HuH-7.5 (cell line): ENCODE data around the gene LRRC37A3.
"Not testable (repeated sequence)": the region's sequence is repeated elsewhere in the genome, so short reads cannot be mapped to it uniquely, and the experiment has no call there.

ENCODE experiments used
- DNase-seq: peaks from one replicate; pipeline ENCODE4 v3.0.0; 2011; ENCODE audit warnings: low spot score

LRRC37A3 gene

DNA sequence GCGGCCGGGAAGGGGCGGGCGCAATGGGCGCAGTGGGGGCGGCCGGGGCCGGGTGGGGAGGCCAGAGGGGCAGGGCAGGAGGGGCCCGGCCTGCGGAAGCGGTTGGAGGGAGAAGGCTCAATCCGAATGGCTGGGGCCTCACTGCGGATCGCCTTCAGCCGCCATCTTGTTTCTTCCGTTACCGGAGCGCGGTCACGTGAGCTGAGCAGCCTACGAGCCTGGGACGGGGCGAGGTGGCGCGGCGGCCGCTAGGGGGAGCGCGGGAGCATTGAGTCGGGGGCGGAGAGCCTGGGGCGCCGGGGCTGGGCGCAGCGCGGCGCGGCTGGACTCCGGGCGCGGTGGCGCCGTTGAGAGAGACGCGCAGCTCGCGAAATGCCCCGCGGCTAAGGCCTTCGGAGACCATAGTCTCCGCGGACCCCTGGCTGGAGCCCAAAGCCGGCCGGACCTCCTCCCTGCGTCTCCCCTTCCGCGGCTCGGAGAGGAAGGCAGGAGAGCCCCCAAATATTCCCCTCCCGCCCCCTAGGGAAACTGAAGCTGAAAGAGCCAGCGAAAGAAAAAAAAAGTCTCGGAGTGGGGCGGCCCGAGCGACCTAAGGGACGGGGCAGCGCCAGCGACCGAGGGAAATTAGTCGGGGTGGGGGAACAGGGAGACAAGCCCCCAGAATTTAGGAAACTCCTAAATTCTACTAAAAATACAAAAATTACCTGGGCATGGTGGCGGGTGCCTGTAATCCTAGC lies at the start of gene LRRC37A3:
TSS of gene LRRC37A3 (minus strand) at position 190 of the 737 bp plus-strand sequence. CDS start 22,221 bp downstream, outside the sequence.
- DNase-seq: peak; percentile 75

- DNase-seq: peak; percentile 40
Measured at GRCh38 chr17:64965873-64966287, 46.6 kb upstream of the LRRC37A3 start.

- not testable (repeated sequence) for DNase-seq
Measured at GRCh38 chr17:64965256-64965872, 46.1 kb upstream of the LRRC37A3 start.

DNA sequence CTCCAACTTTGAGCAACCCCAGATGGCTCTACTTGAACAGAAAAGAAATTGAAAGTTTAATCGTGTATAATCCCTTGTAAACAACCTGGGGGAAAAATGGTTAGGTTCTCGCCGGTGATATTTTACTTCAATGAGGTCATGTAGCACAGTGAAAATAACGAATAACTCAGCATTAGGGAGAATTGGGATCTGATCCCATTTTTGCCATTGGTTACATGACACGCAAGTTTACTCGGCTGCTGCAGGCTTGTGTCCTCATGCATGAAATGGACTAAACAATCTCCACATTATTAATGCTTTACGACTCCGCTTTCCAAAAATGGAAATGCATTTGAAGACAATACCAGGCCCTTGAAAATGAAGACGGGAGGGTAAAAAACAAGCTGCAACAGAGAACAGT lies 45.5 kb upstream of the LRRC37A3 start:
- no peak for DNase-seq

DNA sequence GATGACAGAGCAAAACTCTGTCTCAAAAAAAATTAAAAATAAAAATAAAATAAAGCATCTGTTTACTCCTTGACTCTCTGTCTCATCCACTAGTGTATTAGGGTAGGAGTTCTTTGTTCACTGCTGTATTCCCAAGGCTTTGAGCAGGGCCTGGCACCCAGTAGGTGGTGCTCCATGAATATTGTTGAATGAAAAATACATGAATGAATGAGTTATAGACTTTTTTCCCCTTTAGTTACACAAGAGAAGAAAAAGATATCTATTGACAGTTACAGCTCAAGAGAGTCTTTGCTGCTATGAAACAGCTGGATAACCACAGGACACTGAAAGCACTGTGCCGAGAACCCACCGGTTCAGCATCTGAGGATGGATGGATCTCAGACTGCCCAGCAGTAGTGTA lies 44.5 kb upstream of the LRRC37A3 start:
- not testable (repeated sequence) for DNase-seq

DNA sequence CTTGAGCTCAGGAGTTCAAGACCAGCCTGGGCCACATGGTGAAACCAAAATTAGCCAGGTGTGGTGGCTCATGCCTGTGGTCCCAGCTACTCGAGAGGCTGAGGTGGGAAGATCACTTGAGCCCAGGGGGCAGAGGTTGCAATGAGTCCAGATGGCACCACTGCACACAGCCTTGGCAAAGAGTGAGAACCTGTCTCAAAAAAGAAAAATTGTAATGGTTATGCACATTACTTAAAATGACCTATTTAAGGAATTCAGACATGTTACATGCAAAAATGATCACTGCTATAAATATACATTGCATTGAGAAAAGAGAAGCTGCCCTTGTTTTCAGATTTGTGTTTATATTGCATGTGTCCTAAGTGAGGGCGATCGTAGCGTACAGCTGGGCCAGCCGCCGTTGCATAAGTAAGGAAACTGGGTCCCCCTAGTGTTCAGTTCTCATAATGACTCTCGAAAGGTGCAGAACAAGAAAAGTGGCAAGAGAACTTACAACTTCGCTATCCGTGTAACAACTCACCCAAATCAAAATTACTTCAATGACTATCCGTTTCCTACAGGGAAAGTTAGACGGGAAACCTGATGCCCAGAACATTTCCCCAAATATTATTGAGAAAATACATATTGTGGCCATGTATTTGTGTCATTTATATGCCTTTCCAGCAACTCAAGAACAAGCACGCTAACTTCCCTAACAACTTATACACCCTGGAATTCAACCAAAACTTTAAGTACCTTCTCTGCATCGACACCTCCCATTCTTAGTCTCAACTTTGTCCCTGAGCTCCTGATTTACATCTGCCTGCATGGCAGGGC lies 42.5 kb upstream of the LRRC37A3 start:
- DNase-seq: not testable (repeated sequence)

DNA sequence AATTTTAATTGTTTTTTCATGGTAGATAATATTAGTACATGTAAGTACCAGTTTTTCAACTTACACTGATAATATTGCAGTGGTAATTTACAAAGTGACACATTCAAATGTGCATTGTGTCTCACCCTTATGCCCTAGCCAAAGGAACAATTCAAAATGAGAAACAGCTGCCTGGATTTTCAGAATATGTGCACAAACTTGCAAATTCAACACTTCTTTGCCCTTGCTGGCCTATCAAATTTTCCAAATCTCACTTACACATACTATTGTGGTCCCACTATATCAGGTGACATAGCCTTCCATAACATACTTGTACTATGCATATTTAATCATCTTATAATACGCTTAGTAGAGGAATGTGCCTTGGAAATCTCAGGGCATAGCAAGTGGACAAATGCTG lies 32.6 kb upstream of the LRRC37A3 start:
- DNase-seq: no peak

- no peak for DNase-seq
Measured at GRCh38 chr17:64950871-64951270, 31.6 kb upstream of the LRRC37A3 start.

DNA sequence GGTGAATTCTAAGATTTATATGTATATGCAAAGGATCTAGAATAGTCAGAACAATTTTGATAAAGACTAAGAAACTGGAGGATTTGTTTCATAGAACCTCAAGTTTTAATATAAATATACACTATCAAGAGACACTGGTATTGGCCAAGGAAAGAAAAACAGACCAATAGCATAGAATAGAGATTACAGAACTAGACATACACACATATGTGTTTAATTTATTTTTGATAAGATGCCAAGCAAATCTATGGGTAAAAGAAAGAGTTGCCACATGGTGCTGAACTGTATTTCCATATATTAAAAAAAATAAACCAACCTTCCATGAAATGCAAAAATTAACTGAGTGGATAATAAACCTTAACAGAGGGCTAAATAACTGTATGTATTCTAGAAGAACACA lies 27.9 kb upstream of the LRRC37A3 start:
- DNase-seq: no peak

DNA sequence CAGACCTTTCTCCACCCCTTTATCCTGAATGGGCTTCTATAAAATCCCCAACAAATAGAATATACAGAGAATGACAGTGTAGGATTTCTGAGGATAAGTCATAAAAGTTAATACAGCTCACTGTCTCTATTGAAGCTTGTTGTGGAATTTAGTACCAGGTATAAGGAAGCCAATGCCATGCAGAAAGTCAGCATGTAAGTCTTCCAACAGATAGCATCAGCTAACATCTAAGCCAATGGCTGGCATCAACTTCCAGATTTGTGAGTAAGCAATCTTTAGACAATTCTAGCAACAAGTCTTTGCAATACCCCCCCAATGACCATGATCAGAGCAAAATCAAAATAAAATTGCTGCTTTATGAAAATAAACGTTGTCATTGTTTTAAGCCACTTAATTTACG lies 22.5 kb upstream of the LRRC37A3 start:
- no peak for DNase-seq

DNA sequence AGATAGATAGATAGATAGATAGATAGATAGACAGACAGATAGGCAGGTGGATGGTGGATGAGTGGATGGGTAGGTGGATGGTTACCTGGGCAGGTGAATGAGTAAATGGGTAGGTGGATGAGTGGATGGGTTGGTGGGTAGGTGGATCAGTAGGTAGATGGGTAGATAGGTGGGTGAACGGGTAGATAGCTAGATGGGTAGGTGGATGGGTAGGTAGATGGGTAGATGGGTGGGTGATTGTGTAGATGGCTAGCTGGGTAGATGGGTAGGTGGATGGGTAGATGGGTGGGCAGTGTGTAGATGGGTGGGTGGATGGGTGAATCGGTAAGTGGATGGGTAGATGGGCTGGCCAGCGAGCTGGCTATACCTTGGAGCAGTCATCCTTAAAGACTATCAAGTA lies 21.8 kb upstream of the LRRC37A3 start:
- DNase-seq: no peak

- no peak for DNase-seq
Measured at GRCh38 chr17:64940055-64940454, 20.8 kb upstream of the LRRC37A3 start.

DNA sequence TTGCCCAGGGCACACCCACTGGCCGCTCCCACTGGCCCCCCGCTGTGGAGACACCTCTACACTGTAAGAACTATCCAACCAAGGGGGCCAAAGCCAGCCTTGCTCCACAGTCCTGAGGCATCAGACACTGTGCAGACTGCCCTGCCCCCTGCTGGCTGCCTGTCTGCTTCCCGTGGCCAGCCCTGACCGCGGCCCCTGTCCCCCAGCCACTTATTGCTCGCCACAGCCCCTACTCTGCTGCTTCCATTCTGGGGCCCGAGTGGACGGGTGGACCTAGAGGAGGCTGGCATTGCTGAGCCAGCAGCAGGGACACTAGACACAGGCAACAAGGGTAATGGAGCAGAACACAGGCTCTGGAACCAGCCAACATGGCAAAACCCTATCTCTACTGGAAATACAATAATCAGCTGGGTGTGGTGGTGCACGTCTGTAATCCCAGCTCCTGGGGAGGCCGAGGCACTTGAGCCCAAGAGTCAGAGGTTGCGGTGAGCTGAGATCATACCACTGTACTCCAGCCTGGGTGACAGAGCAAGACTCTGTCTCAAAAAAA lies 19.7 kb upstream of the LRRC37A3 start:
- DNase-seq: peak; percentile 24

DNA sequence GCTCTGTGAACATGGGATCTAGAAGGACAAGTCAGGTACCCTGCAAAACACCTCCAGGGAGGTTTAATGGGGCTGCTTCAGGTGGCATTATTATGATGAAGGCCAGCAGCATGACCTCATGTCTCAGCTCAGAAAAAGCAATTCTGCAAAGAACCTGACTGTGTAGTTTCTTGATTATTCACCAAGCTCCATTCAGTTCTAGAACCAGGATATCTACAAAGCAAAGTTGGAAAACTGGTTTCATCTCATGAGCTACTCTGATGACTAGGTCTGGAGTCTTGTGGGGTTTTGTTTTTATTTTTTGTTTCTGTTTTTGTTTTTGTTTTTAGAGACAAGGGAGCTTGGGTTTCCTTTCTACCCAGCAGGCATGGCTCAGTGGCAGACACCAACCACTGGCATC lies 19.0 kb upstream of the LRRC37A3 start:
- no peak for DNase-seq

DNA sequence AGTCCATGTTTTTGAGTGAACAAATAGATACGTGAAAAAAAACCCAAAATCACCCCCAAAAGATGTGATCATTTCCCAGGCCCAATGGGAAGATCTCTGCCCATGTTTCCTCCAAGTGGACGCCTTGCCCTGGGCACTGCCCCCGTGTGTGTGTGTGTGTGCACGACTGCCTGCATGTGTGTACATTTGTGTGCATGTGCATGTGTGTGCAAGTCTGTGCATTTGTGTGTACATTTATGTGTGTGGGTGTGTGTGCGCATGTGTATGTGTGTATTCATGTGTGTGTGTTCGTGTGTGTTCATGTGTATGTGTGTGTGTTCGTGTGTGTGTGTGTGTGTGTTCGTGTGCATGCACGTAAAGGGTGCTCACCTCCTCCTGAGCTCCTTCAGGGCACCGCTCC lies 16.8 kb upstream of the LRRC37A3 start:
- no peak for DNase-seq

GRCh38 chr17:64934284-64934778 lies 15.1 kb upstream of the LRRC37A3 start:
- not testable (repeated sequence) for DNase-seq

GRCh38 chr17:64932850-64933249 lies 13.6 kb upstream of the LRRC37A3 start:
- not testable (repeated sequence) for DNase-seq

DNA sequence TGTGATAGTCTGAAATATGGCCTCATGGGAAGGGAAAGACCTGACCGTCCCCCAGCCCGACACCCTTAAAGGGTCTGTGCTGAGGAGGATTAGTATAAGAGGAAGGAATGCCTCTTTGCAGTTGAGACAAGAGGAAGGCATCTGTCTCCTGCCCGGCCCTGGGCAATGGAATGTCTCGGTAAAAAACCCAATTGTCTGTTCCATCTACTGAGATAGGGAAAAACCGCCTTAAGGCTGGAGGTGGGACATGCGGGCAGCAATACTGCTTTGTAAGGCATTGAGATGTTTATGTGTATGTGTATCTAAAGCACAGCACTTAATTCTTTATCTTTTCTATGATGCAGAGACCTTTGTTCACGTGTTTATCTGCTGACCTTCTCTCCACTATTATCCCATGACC lies 11.1 kb upstream of the LRRC37A3 start:
- DNase-seq: not testable (repeated sequence)

DNA sequence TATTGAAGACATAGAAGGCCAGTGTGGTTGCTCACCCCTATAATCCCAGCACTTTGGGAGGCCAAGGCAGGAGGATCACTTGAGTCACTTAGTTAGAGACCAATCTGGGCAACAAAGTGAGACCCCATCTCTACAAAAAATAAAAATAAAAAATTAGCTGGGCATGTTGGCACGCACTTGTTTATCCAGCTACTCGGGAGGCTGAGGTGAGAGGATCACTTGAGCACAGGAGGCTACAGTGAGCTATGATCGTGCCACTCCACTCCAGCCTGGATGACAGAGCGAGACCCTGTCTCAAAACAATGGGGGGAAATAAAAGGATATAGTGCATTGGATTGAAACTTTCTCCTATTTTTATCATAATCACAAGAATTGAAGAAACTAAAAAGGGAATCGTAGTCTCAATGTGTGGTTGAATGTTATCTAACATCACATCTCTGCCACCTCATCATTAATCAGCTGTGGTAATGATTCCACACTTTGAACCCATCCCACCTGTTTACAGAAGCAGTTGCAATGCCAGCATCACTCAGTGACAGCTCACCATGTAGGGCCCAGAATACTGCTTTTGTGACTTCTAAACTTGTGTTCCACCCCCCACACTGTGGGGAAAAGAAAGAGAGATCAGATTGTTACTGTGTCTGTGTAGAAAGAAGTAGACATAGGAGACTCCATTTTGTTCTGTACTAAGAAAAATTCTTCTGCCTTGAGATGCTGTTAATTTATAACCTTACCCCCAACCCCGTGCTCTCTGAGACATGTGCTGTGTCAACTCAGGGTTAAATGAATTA lies 10.3 kb upstream of the LRRC37A3 start:
- not testable (repeated sequence) for DNase-seq

GRCh38 chr17:64928701-64929100 lies 9.4 kb upstream of the LRRC37A3 start:
- not testable (repeated sequence) for DNase-seq

- DNase-seq: not testable (repeated sequence)
Measured at GRCh38 chr17:64927444-64927843, 8.2 kb upstream of the LRRC37A3 start.
